AG04450 (cell line): ENCODE data around the gene PTGR1. TPM values are rescaled to one million over a fixed set of nuclear protein-coding genes. Genes with fewer than 3 reads are reported as not detected.
"Not testable (repeated sequence)": the region's sequence is repeated elsewhere in the genome, so short reads cannot be mapped to it uniquely, and the experiment has no call there.

ENCODE experiments used
- CTCF ChIA-PET: fragments of 300-600, 350-600 bp; formaldehyde crosslinking; extraction: SDS; loops from one replicate; lab custom pipeline; 2022; ENCODE audit warnings: antibody characterized with exemption, inconsistent platforms; lab: Charles Lee
- POLR2A ChIA-PET: fragments of 350-600 bp; formaldehyde crosslinking; extraction: SDS; loops from one replicate; lab custom pipeline; 2021; ENCODE audit warnings: antibody characterized with exemption, inconsistent platforms; lab: Yijun Ruan, JAX
- DNase-seq: peaks from one replicate; pipeline ENCODE4 v3.0.0-alpha.2; 2011; ENCODE audit warnings: low read depth, low spot score
- H3K27ac ChIP-seq: one replicate; pipeline ENCODE4 v1.5.1; 2012; ENCODE audit warnings: low read depth, low read length, control low read depth
- H3K27me3 ChIP-seq: one replicate; pipeline ENCODE4 v1.6.0; 2012; ENCODE audit warnings: low read length; ENCODE audit not compliant: control insufficient read depth, insufficient read depth
- H3K4me3 ChIP-seq: 2 replicates; pipeline ENCODE4 v1.5.1; 2011; ENCODE audit warnings: mild to moderate bottlenecking, low read depth, low read length, control low read depth
- H3K9me3 ChIP-seq: 2 replicates; pipeline ENCODE4 v1.5.1; 2012; ENCODE audit warnings: low read length; ENCODE audit not compliant: control insufficient read depth, insufficient read depth
- polyA plus RNA-seq: library from polyadenylated mRNA; depleted of rRNA; stranded (reverse); fragments of >200 nt; gene quantifications from 2 replicates; pipeline ENCODE4 v1.2.3, GENCODE V29; 2011
- TF ChIP-seq, protein P1 (sequence below): IDR thresholded peaks from 2 replicates; pipeline ENCODE4 v1.5.1; 2011; ENCODE audit warnings: low read depth, low read length, control low read depth, inconsistent platforms

PTGR1 gene
- polyA plus RNA-seq, 1 experiment: 173 TPM

DNA sequence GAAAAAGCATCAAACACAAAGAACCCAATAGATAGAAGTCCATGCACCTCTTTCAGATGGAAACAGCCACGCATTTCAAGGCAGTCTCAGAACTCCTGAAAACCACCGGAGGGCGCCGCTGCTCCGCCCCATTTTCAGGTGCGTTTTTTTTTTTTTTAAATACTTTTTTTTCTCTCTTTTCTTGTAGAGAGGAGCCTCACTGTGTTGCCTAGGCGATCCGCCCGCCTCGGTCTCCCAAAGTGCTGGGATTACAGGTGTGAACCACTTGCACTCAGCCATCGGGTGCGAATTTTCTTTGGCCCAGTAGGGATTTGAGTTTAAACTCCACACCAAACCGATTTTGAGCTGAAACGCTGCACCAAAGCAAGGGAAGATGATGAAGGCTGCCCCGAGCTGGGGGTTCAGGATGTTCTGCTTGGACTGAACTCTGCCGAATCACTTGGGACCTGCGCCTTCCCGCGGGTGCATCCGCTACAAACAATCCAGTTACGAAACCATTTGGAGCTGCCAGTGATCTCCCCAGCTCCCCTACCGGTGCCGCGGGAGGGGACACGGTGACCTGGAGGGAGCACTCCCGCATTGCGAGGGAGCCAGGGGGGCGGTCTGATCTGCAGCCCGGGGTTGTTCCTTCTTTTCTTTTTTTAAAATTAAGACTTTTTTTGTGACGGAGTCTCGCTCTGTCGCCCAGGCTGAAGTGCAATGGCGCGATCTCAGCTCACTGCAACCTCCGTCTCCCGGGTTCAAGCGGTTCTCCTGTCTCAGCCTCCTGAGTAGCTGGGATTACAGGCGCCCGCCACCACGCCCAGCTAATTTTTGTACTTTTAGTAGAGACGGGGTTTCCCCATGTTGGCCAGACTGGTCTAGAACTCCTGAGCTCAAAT, 1.4 kb downstream of the PTGR1 start:
- H3K27me3 ChIP-seq: no peaks in the 10 kb centered on the region
- no peak for DNase-seq
- ChIA-PET CTCF (interaction anchor here (0.6 to 3.5 kb wide), 16 partner anchors 14 to 781 kb away, joined by 3 to 24 read pairs (median 3); no protein-coding TSS in a partner anchor), POLR2A (interaction anchor here (0.7 to 1.7 kb wide), 4 partner anchors 18 to 49 kb away, joined by 3 to 6 read pairs (median 4); partner anchors contain the start of gene DNAJC25)
- H3K4me3 ChIP-seq: peak overlapping the region; percentile 73
- no peaks in the 10 kb centered on the region for H3K9me3 ChIP-seq
- TF ChIP-seq, protein P1, sequence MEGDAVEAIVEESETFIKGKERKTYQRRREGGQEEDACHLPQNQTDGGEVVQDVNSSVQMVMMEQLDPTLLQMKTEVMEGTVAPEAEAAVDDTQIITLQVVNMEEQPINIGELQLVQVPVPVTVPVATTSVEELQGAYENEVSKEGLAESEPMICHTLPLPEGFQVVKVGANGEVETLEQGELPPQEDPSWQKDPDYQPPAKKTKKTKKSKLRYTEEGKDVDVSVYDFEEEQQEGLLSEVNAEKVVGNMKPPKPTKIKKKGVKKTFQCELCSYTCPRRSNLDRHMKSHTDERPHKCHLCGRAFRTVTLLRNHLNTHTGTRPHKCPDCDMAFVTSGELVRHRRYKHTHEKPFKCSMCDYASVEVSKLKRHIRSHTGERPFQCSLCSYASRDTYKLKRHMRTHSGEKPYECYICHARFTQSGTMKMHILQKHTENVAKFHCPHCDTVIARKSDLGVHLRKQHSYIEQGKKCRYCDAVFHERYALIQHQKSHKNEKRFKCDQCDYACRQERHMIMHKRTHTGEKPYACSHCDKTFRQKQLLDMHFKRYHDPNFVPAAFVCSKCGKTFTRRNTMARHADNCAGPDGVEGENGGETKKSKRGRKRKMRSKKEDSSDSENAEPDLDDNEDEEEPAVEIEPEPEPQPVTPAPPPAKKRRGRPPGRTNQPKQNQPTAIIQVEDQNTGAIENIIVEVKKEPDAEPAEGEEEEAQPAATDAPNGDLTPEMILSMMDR: peak; percentile 69
- peak overlapping the region; percentile 88 for H3K27ac ChIP-seq

DNA sequence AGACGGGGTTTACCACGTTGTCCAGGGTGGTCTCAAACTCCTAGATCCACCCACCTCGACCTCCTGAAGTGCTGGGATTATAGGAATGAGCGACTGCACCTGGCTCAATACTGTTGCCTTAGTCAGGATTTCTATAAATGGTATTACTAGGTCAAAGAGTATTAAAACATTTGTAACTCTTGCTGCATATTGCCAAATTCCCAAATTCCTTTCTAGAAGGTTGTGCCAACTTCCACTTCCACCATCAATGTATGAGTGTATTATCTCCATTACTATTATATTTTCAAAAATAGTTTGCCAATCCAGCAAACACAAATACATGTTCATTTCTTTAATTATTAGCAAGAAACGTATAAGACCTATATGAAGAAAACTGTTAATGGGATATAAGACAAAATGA, 10.6 kb downstream of the PTGR1 start:
- ChIA-PET CTCF (no interaction called here), POLR2A (no interaction called here)
- no peak overlapping the region for H3K4me3 ChIP-seq
- TF ChIP-seq, protein P1: no peak
- no peaks in the 10 kb centered on the region for H3K27me3 ChIP-seq
- DNase-seq: no peak
- no peak overlapping the region for H3K27ac ChIP-seq
- no peaks in the 10 kb centered on the region for H3K9me3 ChIP-seq

DNA sequence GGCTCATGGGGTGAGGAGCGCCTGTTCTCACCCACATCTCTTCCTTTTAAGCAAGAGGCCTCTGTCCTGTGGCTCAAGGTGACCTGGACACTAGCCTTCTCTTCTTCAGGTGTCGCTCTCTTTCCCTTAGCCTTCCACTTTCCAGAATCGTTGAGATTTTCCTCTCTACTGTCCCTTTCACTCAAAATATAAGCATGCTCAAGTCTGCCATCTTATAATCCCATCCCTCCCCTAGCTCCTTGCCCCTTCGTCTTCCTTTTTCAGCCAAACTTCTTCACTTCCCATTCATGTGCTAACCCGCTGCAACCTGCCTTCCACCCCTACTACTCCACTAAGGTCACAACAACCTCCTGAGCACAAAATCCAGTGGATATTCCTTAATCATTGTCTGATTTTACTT, 13.1 kb downstream of the PTGR1 start:
- DNase-seq: no peak
- TF ChIP-seq, protein P1: no peak
- H3K4me3 ChIP-seq: no peak overlapping the region
- no peaks in the 10 kb centered on the region for H3K27me3 ChIP-seq
- POLR2A ChIA-PET: no interaction called here
- no peak overlapping the region for H3K27ac ChIP-seq
- CTCF ChIA-PET: no interaction called here
- H3K9me3 ChIP-seq: no peaks in the 10 kb centered on the region

DNA sequence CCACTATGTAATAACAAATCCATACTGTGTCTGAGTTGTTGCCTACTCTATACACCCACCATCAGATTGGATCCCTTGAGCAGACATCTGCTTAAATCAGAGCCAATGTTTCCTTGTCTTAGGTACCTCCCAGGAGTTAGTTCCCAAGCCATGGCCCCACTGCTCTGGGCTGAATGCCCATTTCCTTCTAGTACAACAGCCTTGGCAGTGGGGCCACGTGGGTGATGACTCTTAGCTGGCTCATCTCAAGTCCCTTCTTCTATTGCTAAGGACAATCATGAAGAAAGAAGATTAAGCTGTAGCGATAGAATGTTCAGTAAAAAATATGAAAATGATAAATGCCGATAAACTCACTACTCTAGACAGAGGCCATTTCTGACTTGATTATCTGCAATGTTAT, 16.6 kb downstream of the PTGR1 start:
- no peak for DNase-seq
- Histone ChIP-seq H3K27me3 (no peaks in the 10 kb centered on the region), H3K27ac (no peak overlapping the region), H3K9me3 (no peaks in the 10 kb centered on the region), H3K4me3 (no peak overlapping the region)
- CTCF ChIA-PET: no interaction called here
- POLR2A ChIA-PET: no interaction called here
- TF ChIP-seq, protein P1: no peak

DNA sequence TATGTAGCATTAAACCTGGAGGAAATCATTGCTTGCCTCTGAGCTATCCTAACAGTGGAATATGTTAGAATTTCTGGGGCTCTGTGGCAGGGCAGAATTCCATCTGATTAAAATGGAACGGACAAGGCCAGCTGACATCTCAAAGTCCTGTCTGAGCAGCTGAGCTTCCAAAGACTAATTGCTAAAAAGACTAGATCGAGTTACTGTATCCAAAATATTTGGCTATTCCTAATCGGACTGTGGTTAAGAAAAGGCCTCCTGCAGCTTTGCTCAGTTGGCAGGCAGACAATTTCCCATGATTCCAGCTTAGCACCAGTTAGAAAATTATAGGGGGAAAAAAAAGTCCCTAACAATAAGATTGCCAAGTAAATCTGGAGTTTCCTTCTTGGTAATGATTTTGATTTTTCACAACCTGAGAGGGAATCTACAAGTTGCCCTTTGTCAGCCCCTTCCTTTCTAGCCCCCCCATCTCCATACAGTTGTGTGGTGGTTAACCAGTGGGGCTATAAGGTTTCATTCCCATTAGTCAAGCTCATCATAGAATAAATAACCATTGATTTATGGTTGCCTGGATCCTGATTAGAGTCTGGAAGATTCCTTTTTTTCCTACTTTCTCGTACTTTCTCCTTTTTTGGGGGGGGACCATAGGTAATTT, 26.4 kb downstream of the PTGR1 start:
- DNase-seq: peak; percentile 93
- CTCF ChIA-PET: interaction anchor here (0.7 kb wide), 1 partner anchor 535 kb away, joined by 3 read pairs; no protein-coding TSS in a partner anchor
- Histone ChIP-seq H3K9me3 (peaks cover 35% of the 10 kb centered on the region), H3K27me3 (no peaks in the 10 kb centered on the region), H3K4me3 (no peak overlapping the region), H3K27ac (no peak overlapping the region)
- POLR2A ChIA-PET: interaction anchor here (0.5 to 1.6 kb wide), 5 partner anchors 12 to 543 kb away, joined by 3 to 4 read pairs (median 3); no protein-coding TSS in a partner anchor
- TF ChIP-seq, protein P1: no peak

DNA sequence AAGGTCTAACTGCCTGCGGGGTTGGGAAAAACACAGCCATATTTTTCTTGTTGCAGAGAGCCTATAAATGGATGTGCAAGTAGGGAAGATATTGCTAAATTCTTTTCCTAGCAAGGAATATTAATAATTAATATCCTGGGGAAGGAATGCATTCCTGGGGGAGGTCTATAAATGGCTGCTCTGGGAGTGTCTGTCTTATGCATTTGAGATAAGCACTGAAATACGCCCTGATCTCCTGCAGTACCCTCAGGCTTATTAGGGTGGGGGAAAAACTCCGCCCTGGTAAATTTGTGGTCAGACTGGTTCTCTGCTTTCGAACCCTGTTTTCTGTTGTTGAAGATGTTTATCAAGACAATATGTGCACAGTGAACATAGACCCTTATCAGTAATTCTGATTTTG, 31.3 kb downstream of the PTGR1 start:
- H3K27ac ChIP-seq, CTCF ChIA-PET, H3K4me3 ChIP-seq, H3K27me3 ChIP-seq, POLR2A ChIA-PET, DNase-seq: not testable (repeated sequence)
- peaks cover 43% of the 10 kb centered on the region for H3K9me3 ChIP-seq
